Smooth muscle cell of the umbilical artery (primary cell): ENCODE measurements around the gene BEND3. TPM values are rescaled to one million over a fixed set of nuclear protein-coding genes. Genes with fewer than 3 reads are reported as not detected.

ENCODE experiments used
- total RNA-seq: library from RNA; depleted of rRNA; stranded (reverse); fragments of >200 nt; gene quantifications from 2 replicates; pipeline ENCODE4 v1.2.3, GENCODE V29; 2014

Gene BEND3
- 1.2 and 5.5 TPM in 2 replicates for total RNA-seq

DNA sequence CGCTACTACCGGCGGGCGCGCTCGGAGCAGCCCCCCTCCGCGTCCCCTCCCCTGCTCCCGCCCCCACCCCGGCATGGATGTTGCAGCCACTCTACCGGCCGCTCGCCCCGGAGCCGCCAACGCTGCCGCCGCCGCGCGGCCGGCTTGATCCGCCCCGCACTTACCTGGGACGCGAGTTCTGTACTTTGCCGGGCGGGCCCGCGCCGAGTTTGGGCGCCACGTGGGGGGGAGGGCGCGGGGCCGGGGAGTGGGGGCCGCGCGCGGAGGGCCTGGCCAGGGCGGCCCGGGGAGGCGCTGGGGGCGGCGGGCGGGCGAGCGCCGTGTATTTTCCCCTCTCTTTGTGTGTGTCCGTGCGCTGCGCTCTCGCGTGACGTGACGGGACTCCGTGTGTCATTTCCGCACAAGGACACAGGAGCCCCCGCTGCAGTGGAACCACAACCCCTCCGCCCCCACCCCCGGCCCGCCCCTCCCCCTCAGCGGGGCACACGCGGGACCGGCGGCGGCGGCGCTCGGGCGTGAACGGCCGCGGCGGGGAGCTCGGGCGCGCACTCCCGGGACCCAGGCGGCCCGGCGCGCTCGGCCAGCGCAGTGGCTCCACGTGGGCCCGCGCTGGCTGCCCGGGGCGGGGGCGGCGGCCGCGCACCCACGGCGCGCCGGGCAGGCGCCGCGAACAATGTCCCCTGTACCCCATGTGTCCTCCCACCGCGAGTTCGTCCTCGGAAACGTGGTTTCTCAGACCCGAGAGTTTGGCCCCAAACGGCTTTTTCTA, at the start of gene BEND3:
Gene BEND3, minus strand, starts transcription at position 590 of the 769 bp plus-strand sequence. CDS start 16,230 bp downstream, outside the sequence.

Other genes with a start within 250 kb of the BEND3 start
- gene CD24, start 140.8 kb downstream of the BEND3 start, total RNA-seq, result 3.3 and 7.2 TPM in 2 replicates
- 10.7 and 11.0 TPM in 2 replicates for gene MTRES1, start 87.3 kb downstream of the BEND3 start, total RNA-seq